Memory B cell (primary cell): ENCODE data around the gene EPHA2.

Experiments used
- ATAC-seq: fragments of 150-1000 bp; cut with Tn5 transposase; 2 replicates; pipeline ENCODE4 v1.10.0; 2021; ENCODE audit warnings: low read depth, mild to moderate bottlenecking, moderate library complexity
- DNase-seq, 2 donors: peaks; one replicate each; pipeline ENCODE4 v3.0.0; 2022; ENCODE audit warnings: low spot score in 2 of 2
- H3K27ac Mint-ChIP-seq: one replicate; pipeline ENCODE4 v1.8.0; 2022; ENCODE audit warnings: mild to moderate bottlenecking, moderate library complexity, mixed read lengths
- H3K27me3 Mint-ChIP-seq: one replicate; pipeline ENCODE4 v1.8.0; 2022; ENCODE audit warnings: mixed read lengths
- H3K36me3 Mint-ChIP-seq: one replicate; pipeline ENCODE4 v1.8.0; 2022; ENCODE audit warnings: mild to moderate bottlenecking, mixed read lengths
- H3K4me1 Mint-ChIP-seq: one replicate; pipeline ENCODE4 v1.8.0; 2022; ENCODE audit warnings: mixed read lengths
- H3K4me3 Mint-ChIP-seq: one replicate; pipeline ENCODE4 v1.8.0; 2022; ENCODE audit warnings: mild to moderate bottlenecking, moderate library complexity, mixed read lengths
- H3K9me3 Mint-ChIP-seq: one replicate; pipeline ENCODE4 v1.8.0; 2022; ENCODE audit warnings: mixed read lengths

Gene EPHA2

GRCh38 chr1:16153096-16153998 is 2.5 kb downstream of the EPHA2 start:
- ATAC-seq: peak; percentile 22
- no peaks in the 10 kb centered on the region for H3K36me3 Mint-ChIP-seq
- DNase-seq: no peak
- no peaks in the 10 kb centered on the region for H3K9me3 Mint-ChIP-seq
- H3K4me3 Mint-ChIP-seq: no peak overlapping the region
- H3K27ac Mint-ChIP-seq: no peak overlapping the region
- peaks cover 14% of the 10 kb centered on the region for H3K4me1 Mint-ChIP-seq
- H3K27me3 Mint-ChIP-seq: peaks cover 16% of the 10 kb centered on the region

GRCh38 chr1:16152481-16153087 is 3.3 kb downstream of the EPHA2 start:
- ATAC-seq (no peak), DNase-seq (no peak)
- no peaks in the 10 kb centered on the region for H3K9me3 Mint-ChIP-seq
- H3K36me3 Mint-ChIP-seq: no peaks in the 10 kb centered on the region
- peaks cover 21% of the 10 kb centered on the region for H3K27me3 Mint-ChIP-seq
- peaks cover 9% of the 10 kb centered on the region for H3K4me1 Mint-ChIP-seq
- H3K4me3 Mint-ChIP-seq: no peak overlapping the region
- H3K27ac Mint-ChIP-seq: no peak overlapping the region

GRCh38 chr1:16151995-16152384 is 3.9 kb downstream of the EPHA2 start:
- no peak overlapping the region for H3K27ac Mint-ChIP-seq
- DNase-seq (no peak), ATAC-seq (no peak)
- peaks cover 5% of the 10 kb centered on the region for H3K4me1 Mint-ChIP-seq
- no peak overlapping the region for H3K4me3 Mint-ChIP-seq
- H3K9me3 Mint-ChIP-seq: no peaks in the 10 kb centered on the region
- no peaks in the 10 kb centered on the region for H3K36me3 Mint-ChIP-seq
- H3K27me3 Mint-ChIP-seq: peaks cover 21% of the 10 kb centered on the region

GRCh38 chr1:16151196-16151994 is 4.5 kb downstream of the EPHA2 start:
- no peak overlapping the region for H3K4me3 Mint-ChIP-seq
- H3K27ac Mint-ChIP-seq: no peak overlapping the region
- ATAC-seq (no peak), DNase-seq (no peak)
- H3K27me3 Mint-ChIP-seq: peaks cover 22% of the 10 kb centered on the region
- no peaks in the 10 kb centered on the region for H3K36me3 Mint-ChIP-seq
- peaks cover 6% of the 10 kb centered on the region for H3K4me1 Mint-ChIP-seq
- H3K9me3 Mint-ChIP-seq: no peaks in the 10 kb centered on the region

- no peaks in the 10 kb centered on the region for H3K9me3 Mint-ChIP-seq
- DNase-seq: no peak
- ATAC-seq: no peak
- no peak overlapping the region for H3K27ac Mint-ChIP-seq
- H3K4me1 Mint-ChIP-seq: peaks cover 7% of the 10 kb centered on the region
- H3K4me3 Mint-ChIP-seq: no peak overlapping the region
- H3K27me3 Mint-ChIP-seq: peaks cover 27% of the 10 kb centered on the region
- no peaks in the 10 kb centered on the region for H3K36me3 Mint-ChIP-seq
These were observed 5.4 kb downstream of the EPHA2 start for GRCh38 chr1:16150508-16150907.

GRCh38 chr1:16149702-16150488 is 6.0 kb downstream of the EPHA2 start:
- H3K27ac Mint-ChIP-seq: no peak overlapping the region

GRCh38 chr1:16149146-16149545 is 6.7 kb downstream of the EPHA2 start:
- H3K9me3 Mint-ChIP-seq: no peaks in the 10 kb centered on the region
- no peaks in the 10 kb centered on the region for H3K36me3 Mint-ChIP-seq
- ATAC-seq (no peak), DNase-seq (no peak)
- no peak overlapping the region for H3K27ac Mint-ChIP-seq
- peaks cover 30% of the 10 kb centered on the region for H3K27me3 Mint-ChIP-seq
- no peak overlapping the region for H3K4me3 Mint-ChIP-seq
- peaks cover 7% of the 10 kb centered on the region for H3K4me1 Mint-ChIP-seq

More at GRCh38 chr1:16149702-16150488, 6.0 kb downstream of the EPHA2 start:
- Mint-ChIP-seq H3K4me3 (no peak overlapping the region), H3K36me3 (no peaks in the 10 kb centered on the region), H3K9me3 (no peaks in the 10 kb centered on the region), H3K4me1 (peaks cover 7% of the 10 kb centered on the region), H3K27me3 (peaks cover 27% of the 10 kb centered on the region)
- DNase-seq (no peak), ATAC-seq (no peak)

- Mint-ChIP-seq H3K9me3 (no peaks in the 10 kb centered on the region), H3K4me3 (no peak overlapping the region), H3K27ac (no peak overlapping the region), H3K36me3 (no peaks in the 10 kb centered on the region), H3K4me1 (peaks cover 3% of the 10 kb centered on the region), H3K27me3 (peaks cover 30% of the 10 kb centered on the region)
- ATAC-seq: no peak
- no peak for DNase-seq
These were observed 7.4 kb downstream of the EPHA2 start for GRCh38 chr1:16148329-16149092.

- peaks cover 2% of the 10 kb centered on the region for H3K4me1 Mint-ChIP-seq
- ATAC-seq: no peak
- H3K9me3 Mint-ChIP-seq: no peaks in the 10 kb centered on the region
These were observed 8.5 kb downstream of the EPHA2 start for GRCh38 chr1:16147156-16147926.

GRCh38 chr1:16146279-16147155 is 9.4 kb downstream of the EPHA2 start:
- no peak for DNase-seq

More at GRCh38 chr1:16147156-16147926, 8.5 kb downstream of the EPHA2 start:
- Mint-ChIP-seq H3K36me3 (no peaks in the 10 kb centered on the region), H3K4me3 (no peak overlapping the region), H3K27me3 (peaks cover 35% of the 10 kb centered on the region), H3K27ac (no peak overlapping the region)
- no peak for DNase-seq

GRCh38 chr1:16145662-16146278 is 10.1 kb downstream of the EPHA2 start:
- Mint-ChIP-seq H3K9me3 (no peaks in the 10 kb centered on the region), H3K36me3 (no peaks in the 10 kb centered on the region), H3K4me1 (peaks cover 2% of the 10 kb centered on the region), H3K27me3 (peaks cover 35% of the 10 kb centered on the region), H3K4me3 (no peak overlapping the region), H3K27ac (no peak overlapping the region)
- ATAC-seq: no peak
- DNase-seq: no peak

More at GRCh38 chr1:16146279-16147155, 9.4 kb downstream of the EPHA2 start:
- peaks cover 36% of the 10 kb centered on the region for H3K27me3 Mint-ChIP-seq
- ATAC-seq: no peak
- no peaks in the 10 kb centered on the region for H3K36me3 Mint-ChIP-seq
- no peaks in the 10 kb centered on the region for H3K9me3 Mint-ChIP-seq
- H3K27ac Mint-ChIP-seq: no peak overlapping the region
- H3K4me1 Mint-ChIP-seq: peaks cover 2% of the 10 kb centered on the region
- no peak overlapping the region for H3K4me3 Mint-ChIP-seq
